GM20000 (cell line): ENCODE results near the gene EMX2.

ENCODE experiments used
- DNase-seq: peaks from one replicate; pipeline ENCODE4 v3.0.0; 2012; ENCODE audit warnings: low spot score
- TF ChIP-seq, protein P1 (sequence below): IDR thresholded peaks from 2 replicates; pipeline ENCODE4 v1.5.1; 2012; ENCODE audit warnings: mild to moderate bottlenecking, control low read depth; ENCODE audit errors: extremely low read depth, missing control alignments

EMX2 gene

DNA sequence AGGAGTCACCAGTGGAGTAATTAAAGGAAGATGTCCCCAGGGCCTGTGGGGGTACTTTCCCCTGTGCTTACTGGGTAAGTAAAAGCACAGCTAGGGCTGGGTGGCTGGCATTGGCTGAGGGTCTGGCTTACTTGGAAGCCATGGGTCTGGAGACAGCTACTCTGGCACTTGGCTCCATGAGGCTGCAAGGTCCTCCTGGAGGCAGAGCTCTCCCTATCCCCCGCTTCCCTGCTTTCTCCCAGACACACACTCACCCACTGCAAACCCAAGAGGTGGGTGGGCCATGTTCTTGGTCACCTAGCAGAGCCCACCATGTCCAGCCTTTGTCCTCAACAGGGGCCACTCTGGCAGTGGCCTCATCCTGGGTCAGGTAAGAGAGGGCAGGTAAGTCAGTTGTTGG is 13.3 kb downstream of the EMX2 start:
- TF ChIP-seq, protein P1, sequence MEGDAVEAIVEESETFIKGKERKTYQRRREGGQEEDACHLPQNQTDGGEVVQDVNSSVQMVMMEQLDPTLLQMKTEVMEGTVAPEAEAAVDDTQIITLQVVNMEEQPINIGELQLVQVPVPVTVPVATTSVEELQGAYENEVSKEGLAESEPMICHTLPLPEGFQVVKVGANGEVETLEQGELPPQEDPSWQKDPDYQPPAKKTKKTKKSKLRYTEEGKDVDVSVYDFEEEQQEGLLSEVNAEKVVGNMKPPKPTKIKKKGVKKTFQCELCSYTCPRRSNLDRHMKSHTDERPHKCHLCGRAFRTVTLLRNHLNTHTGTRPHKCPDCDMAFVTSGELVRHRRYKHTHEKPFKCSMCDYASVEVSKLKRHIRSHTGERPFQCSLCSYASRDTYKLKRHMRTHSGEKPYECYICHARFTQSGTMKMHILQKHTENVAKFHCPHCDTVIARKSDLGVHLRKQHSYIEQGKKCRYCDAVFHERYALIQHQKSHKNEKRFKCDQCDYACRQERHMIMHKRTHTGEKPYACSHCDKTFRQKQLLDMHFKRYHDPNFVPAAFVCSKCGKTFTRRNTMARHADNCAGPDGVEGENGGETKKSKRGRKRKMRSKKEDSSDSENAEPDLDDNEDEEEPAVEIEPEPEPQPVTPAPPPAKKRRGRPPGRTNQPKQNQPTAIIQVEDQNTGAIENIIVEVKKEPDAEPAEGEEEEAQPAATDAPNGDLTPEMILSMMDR, result no peak

DNA sequence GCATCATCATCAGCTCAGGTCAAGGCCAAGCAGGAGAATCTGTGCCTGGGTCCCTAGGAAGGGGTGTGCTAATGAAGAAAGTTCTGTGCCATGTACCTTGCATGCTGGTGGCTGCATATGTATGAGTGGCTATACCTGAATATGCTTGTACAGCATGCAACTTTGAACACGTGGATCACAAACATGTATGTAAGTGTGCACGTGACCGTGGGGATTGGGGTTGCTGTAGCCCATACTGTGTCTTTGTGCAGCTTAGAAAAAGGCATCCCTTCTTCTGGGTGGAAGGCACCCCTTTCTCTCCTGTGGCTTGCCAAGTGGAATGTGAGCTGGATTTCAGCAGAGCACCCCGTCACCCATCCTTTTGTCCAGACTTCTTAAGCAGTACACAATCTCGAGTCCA is 13.8 kb downstream of the EMX2 start:
- TF ChIP-seq, protein P1, result no peak
- DNase-seq, result no peak

More for the DNA sequence above, 13.3 kb downstream of the EMX2 start:
- no peak for DNase-seq

DNA sequence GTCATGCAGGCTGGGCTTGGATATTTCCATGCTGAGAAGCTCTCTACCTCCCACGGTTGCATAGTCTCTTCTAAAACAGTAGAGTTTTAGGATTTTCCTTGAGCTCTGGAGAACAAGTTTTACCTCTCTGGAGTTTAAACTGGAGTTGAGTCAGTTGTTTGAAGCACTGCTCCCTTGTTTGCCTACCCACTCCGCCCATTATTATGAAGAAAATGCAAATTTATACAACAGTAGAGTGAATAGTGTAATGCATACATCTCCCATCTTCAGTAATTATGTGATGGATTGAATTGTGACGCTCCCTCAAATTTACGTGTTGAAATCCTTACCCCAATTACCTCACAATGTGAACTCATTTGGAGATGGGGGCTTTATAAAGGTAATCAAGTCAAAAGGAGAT is 17.2 kb downstream of the EMX2 start:
- DNase-seq, result no peak
- TF ChIP-seq, protein P1, result no peak

DNA sequence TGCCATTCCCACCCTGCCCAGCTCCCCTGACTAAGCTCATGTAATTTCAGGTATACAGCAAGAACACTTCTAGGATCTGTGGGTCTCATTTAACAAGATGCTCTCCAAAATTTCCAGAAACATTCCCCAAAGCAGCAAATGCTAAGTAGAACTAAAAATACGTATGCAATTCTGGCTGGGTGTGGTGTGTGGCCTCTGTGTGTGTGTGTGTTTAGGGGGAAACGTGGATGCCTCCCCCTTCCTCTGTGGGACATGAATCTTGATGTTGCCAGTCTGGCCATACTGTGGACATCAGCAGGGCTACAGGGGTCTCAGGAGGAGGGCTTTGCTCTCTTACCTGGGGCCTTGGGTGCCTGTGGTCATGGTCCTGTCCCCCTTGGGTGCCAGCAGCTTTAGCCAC is 18.4 kb downstream of the EMX2 start:
- TF ChIP-seq, protein P1, result no peak
- no peak for DNase-seq

DNA sequence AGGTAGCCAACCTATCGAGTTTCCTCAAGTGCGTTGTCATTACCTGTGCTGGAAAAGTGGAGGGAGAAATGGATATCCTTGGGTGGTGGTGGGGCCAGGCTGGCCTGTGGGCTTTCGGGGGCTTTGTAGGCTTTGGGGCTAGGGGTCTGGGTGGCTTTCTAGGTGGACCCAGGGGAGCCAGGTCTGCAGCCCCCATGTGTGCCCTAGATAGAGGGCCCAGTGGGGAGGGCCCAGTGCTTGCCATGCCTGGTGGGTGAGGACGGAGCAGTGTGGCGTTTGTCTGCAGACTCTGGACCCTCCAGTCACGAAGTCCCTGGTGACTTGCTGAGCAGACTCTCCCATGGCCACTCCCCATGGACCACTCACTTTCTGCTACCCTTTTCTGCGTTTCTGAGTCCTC is 19.7 kb downstream of the EMX2 start:
- TF ChIP-seq, protein P1, result no peak
- no peak for DNase-seq

DNA sequence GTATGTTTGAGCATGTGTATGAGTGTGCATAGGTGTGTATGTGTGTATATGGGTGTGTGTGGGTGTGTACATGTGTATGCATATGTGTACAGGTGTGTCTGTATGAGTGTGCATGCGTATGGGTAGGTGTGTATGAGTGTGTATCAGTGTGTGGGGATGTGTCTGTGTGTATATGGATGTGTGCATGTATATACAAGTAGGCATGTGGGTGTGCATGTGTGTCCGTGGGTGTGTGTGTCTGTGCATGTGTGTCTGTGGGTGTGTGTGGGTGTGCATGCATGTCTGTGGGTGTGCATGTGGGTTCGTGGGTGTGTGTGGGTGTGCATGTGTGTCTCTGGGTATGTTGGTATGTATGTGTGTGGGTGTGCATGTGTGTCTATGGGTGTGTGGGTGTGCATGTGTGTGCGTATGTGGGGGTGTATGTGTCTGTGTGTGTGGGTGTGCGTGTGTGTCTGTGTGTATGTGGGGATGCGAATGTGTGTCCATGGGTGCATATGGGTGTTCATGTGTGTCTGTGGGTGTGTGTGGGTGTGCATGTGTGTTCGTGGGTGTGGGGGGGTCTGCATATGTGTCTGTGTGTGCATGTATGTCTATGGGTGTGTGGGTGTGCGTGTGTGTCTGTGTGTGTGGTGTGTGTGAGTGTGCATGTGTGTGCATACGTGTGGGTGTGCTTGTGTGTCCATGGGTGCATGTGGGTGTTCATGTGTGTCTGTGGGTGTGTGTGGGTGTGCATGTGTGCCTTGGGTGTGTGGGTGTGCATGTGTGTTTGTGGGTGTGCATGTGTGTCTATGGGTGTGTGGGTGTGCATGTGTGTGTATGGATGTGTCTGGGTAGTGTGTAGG is 20.6 kb downstream of the EMX2 start:
- DNase-seq, result no peak
- TF ChIP-seq, protein P1, result no peak

DNA sequence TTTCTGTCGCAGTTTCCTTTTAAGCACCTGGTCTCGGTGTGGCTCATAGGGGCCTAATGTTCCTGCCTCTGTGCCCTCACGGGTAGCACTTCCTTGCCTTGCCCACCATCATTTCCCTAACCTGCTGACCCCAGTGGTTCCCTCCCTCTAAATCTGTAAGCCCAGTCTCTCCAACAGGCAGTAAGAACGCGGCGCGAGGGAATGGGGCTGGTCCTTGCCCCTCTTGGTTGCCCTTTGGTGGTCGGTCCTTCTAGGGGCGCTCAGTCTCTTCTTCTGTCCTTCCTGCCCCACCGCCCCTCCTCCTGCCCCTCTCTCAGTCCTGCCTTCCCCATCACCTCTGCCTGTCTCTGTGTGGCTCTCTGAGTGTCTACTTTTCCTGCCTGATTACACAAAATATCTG is 21.2 kb downstream of the EMX2 start:
- TF ChIP-seq, protein P1, result no peak
- no peak for DNase-seq
